ENCODE data around the gene OAS2. TPM values are rescaled to one million over a fixed set of nuclear protein-coding genes. Genes with fewer than 3 reads are reported as not detected.
A peak's percentile ranks its signal among the peaks of the same experiment; 100 is the strongest.

Gene OAS2
- total and polyA plus RNA-seq, 2 experiments from 2014 or later, result 0.50 TPM; not detected in 1

GRCh38 chr12:112930350-112930749 lies 48.0 kb upstream of the OAS2 start:
- no peaks in the 10 kb centered on the region for H3K36me3 ChIP-seq (replicated peaks; ENCODE audit: insufficient read depth, low read depth)
- WGBS (ENCODE audit: low lambda C conversion rate, missing lambda C conversion rate), result 87% methylated on average over 2 of the region's 2 CpGs
- no peak overlapping the region for H3K4me2 ChIP-seq

GRCh38 chr12:112932485-112933128 lies 45.7 kb upstream of the OAS2 start:
- no peaks in the 10 kb centered on the region for H3K36me3 ChIP-seq (replicated peaks; ENCODE audit: insufficient read depth, low read depth)
- H3K9me2 ChIP-seq (replicated peaks; ENCODE audit: insufficient read depth), result no peaks in the 10 kb centered on the region
- TF ChIP-seq CTCF (IDR thresholded peaks at IDR 0.05; ENCODE audit: poor library complexity), result no peak
- no peak for TF ChIP-seq EZH2 (IDR thresholded peaks at IDR 0.05; ENCODE audit: borderline replicate concordance)
- TF ChIP-seq EZH2phosphoT487 (IDR thresholded peaks at IDR 0.05; ENCODE audit: low read depth, severe bottlenecking, unreplicated experiment), result no peak
- no peaks in the 10 kb centered on the region for H3K4me1 ChIP-seq (ENCODE audit: insufficient read depth)
- peak overlapping the region; percentile 11 for H3K4me2 ChIP-seq
- 54% methylated on average over 6 of the region's 6 CpGs for WGBS (ENCODE audit: low lambda C conversion rate, missing lambda C conversion rate)
- no peak overlapping the region for H3K4me3 ChIP-seq
- H3K27me3 ChIP-seq, result no peaks in the 10 kb centered on the region
- no peaks in the 10 kb centered on the region for H3K9me3 ChIP-seq (ENCODE audit: low read depth)
- DNase-seq (ENCODE audit: low spot score), result no peak
- no peak overlapping the region for H3K27ac ChIP-seq
- no peak overlapping the region for H2AFZ ChIP-seq
- H4K20me1 ChIP-seq (ENCODE audit: insufficient read depth, poor library complexity, severe bottlenecking), result no peaks in the 10 kb centered on the region
- H3K79me2 ChIP-seq, result no peaks in the 10 kb centered on the region

More at GRCh38 chr12:112930350-112930749, 48.0 kb upstream of the OAS2 start:
- Histone ChIP-seq H3K9me2 (replicated peaks; ENCODE audit: insufficient read depth) (no peaks in the 10 kb centered on the region), H3K79me2 (no peaks in the 10 kb centered on the region), H3K4me3 (no peak overlapping the region), H3K9me3 (ENCODE audit: low read depth) (no peaks in the 10 kb centered on the region), H2AFZ (no peak overlapping the region), H4K20me1 (ENCODE audit: insufficient read depth, poor library complexity, severe bottlenecking) (no peaks in the 10 kb centered on the region), H3K4me1 (ENCODE audit: insufficient read depth) (no peaks in the 10 kb centered on the region), H3K27ac (no peak overlapping the region), H3K27me3 (no peaks in the 10 kb centered on the region)
- TF ChIP-seq EZH2 (IDR thresholded peaks at IDR 0.05; ENCODE audit: borderline replicate concordance) (no peak), EZH2phosphoT487 (IDR thresholded peaks at IDR 0.05; ENCODE audit: low read depth, severe bottlenecking, unreplicated experiment) (no peak), CTCF (IDR thresholded peaks at IDR 0.05; ENCODE audit: poor library complexity) (no peak)
- no peak for DNase-seq (ENCODE audit: low spot score)

GRCh38 chr12:112933129-112933505 lies 45.2 kb upstream of the OAS2 start:
- no peaks in the 10 kb centered on the region for H3K79me2 ChIP-seq
- no peaks in the 10 kb centered on the region for H3K9me2 ChIP-seq (replicated peaks; ENCODE audit: insufficient read depth)
- H3K4me1 ChIP-seq (ENCODE audit: insufficient read depth), result no peaks in the 10 kb centered on the region
- H2AFZ ChIP-seq, result no peak overlapping the region
- H3K27me3 ChIP-seq, result no peaks in the 10 kb centered on the region
- H3K27ac ChIP-seq, result no peak overlapping the region
- 94% methylated on average over 2 of the region's 2 CpGs for WGBS (ENCODE audit: low lambda C conversion rate, missing lambda C conversion rate)
- H4K20me1 ChIP-seq (ENCODE audit: insufficient read depth, poor library complexity, severe bottlenecking), result no peaks in the 10 kb centered on the region
- no peak overlapping the region for H3K4me2 ChIP-seq
- H3K9me3 ChIP-seq (ENCODE audit: low read depth), result no peaks in the 10 kb centered on the region
- TF ChIP-seq CTCF (IDR thresholded peaks at IDR 0.05; ENCODE audit: poor library complexity) (no peak), EZH2phosphoT487 (IDR thresholded peaks at IDR 0.05; ENCODE audit: low read depth, severe bottlenecking, unreplicated experiment) (no peak), EZH2 (IDR thresholded peaks at IDR 0.05; ENCODE audit: borderline replicate concordance) (no peak)
- no peak for DNase-seq (ENCODE audit: low spot score)
- H3K4me3 ChIP-seq, result no peak overlapping the region
- no peaks in the 10 kb centered on the region for H3K36me3 ChIP-seq (replicated peaks; ENCODE audit: insufficient read depth, low read depth)

Data from hepatocyte (in vitro differentiated cells).